GM04504 (cell line): ENCODE measurements around the gene RDH5.

Experiments
- DNase-seq: peaks from one replicate; pipeline ENCODE4 v3.0.0-alpha.2; 2012; ENCODE audit warnings: low read depth

The RDH5 gene

GRCh38 chr12:55728939-55729818 lies 9.0 kb downstream of the RDH5 start, which contains the start of gene CD63:
CD63 (minus strand) TSS chr12:55729009; CDS start chr12:55728341, 668 bp downstream.
- DNase-seq: peak; percentile 85

GRCh38 chr12:55729819-55730818 lies 9.9 kb downstream of the RDH5 start:
- no peak for DNase-seq

GRCh38 chr12:55732288-55732687 lies 12.1 kb downstream of the RDH5 start:
- DNase-seq: no peak

GRCh38 chr12:55733021-55733555 lies 12.9 kb downstream of the RDH5 start:
- no peak for DNase-seq

GRCh38 chr12:55733858-55734257 lies 13.7 kb downstream of the RDH5 start:
- no peak for DNase-seq

GRCh38 chr12:55734595-55734994 lies 14.4 kb downstream of the RDH5 start:
- no peak for DNase-seq

- no peak for DNase-seq
Measured at GRCh38 chr12:55736076-55736475, 15.9 kb downstream of the RDH5 start.

GRCh38 chr12:55736780-55737580 lies 16.8 kb downstream of the RDH5 start:
- no peak for DNase-seq

- DNase-seq: no peak
Measured at GRCh38 chr12:55737581-55738122, 17.5 kb downstream of the RDH5 start.

GRCh38 chr12:55738123-55739024 lies 18.2 kb downstream of the RDH5 start:
- peak; percentile 64 for DNase-seq

- no peak for DNase-seq
Measured at GRCh38 chr12:55739025-55739378, 18.8 kb downstream of the RDH5 start.

- DNase-seq: no peak
Measured at GRCh38 chr12:55741931-55742680, 21.9 kb downstream of the RDH5 start.

- no peak for DNase-seq
Measured at GRCh38 chr12:55742719-55743405, 22.7 kb downstream of the RDH5 start, which contains the start of gene GDF11. GDF11 (plus strand) TSS chr12:55743122; CDS start chr12:55743317, 195 bp downstream.

- DNase-seq: no peak
Measured at GRCh38 chr12:55743406-55744339, 23.5 kb downstream of the RDH5 start.

GRCh38 chr12:55744340-55745030 lies 24.3 kb downstream of the RDH5 start:
- no peak for DNase-seq

- DNase-seq: no peak
Measured at GRCh38 chr12:55745361-55746173, 25.4 kb downstream of the RDH5 start.
